GM21390 (cell line): Measurements from ENCODE around the gene TTC22.

ENCODE experiments used
- ATAC-seq: cut with Tn5 transposase; IDR thresholded peaks from one replicate; pipeline ENCODE4 v1.9.1; 2021; ENCODE audit not compliant: unreplicated experiment

Gene TTC22

DNA sequence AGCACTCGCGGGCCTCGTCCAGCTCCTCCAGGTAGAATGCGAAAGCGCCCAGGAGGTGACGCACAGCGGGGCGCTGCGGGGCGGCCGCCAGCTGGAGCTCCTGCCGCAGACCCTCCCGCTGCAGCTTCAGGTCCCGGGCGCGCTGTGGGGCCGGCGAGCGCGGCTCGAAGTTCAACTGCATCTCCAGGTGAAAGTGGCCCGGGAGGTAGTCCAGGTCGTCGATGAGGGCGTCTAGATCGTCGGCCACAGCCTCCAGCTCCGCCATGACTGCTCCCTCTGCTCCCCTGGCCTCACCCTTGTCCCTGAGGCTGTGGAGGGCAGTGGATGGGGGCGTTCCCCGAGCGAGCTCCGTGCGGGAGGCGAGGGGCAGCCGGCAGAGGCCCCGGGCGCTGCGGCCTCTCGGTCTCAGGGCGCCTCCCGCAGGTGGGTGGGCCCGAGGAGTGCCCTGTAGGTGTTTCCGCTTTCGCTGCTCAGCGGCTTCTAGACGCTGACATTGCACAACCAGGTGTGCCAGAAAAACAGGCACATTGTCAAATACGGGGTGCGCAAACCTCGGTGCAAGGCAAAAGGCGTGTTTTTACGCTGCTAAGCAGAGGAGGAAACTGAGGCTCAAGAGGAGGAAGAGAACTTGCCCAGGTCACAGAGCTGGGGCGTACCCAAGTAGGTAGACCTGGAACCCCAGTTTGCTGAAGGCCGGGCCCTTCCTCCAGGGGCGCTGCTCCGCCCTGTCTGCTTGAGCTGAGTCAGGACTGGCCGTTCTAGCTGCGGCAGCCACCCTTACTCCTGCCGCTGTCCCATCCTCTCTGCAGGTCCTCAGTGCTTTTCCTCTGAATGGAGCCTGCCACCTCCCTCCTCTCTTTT, at the start of gene TTC22:
Gene TTC22 (minus strand): TSS at position 425 of the 861 bp plus-strand sequence. CDS start 160 bp downstream, at position 265.
- ATAC-seq: peak; percentile 78

DNA sequence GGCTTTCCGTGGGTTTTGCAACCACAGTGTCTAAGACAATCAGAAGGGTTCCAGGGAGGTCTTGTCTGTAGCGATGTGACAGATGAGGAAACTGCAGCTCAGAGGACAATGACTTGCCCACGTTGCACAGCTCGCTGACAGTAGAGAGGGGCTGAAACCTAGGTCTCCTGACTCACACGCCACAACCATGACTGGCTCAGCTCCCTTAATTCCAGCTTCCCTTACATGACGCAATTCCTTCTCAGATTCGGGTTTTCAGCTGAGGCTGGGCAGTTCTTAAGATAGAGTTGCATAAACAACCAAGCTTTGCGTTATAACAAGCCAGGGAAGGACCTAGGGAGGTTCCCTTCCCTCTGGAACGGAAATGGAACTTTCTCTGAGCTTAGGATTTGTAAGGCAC, 49.6 kb upstream of the TTC22 start:
- no peak for ATAC-seq

GRCh38 chr1:54850069-54850730, 49.1 kb upstream of the TTC22 start:
- ATAC-seq: no peak

GRCh38 chr1:54849219-54850068, 48.3 kb upstream of the TTC22 start:
- ATAC-seq: no peak

GRCh38 chr1:54848134-54848948, 47.2 kb upstream of the TTC22 start:
- no peak for ATAC-seq

DNA sequence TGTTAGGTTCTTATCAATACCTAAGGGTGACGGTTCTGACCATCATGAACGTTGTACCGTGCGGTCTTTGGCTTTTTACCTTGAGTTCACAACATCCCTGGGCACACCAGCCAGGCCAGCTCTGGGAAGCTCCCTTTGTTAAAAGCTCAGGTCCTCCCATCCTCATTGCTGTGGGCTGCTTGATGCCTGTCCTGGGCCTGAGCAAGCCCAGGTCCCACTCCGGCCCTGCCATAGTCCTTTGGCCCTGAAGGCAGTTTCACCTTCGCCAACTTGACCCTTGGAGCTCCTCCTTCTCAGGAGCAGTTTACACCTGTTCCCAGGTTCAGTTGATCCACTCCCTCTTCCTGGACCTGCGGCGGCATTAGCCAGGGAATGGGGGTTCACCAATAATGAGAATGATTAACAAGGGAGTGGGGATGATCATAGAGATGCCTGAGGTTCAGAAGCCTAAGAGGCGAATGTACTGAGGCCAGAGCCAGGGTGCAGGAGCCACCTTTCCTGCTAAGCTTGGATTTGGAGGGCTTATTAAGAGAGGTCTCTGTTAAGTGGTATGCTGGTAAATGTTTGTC, 45.7 kb upstream of the TTC22 start:
- no peak for ATAC-seq

DNA sequence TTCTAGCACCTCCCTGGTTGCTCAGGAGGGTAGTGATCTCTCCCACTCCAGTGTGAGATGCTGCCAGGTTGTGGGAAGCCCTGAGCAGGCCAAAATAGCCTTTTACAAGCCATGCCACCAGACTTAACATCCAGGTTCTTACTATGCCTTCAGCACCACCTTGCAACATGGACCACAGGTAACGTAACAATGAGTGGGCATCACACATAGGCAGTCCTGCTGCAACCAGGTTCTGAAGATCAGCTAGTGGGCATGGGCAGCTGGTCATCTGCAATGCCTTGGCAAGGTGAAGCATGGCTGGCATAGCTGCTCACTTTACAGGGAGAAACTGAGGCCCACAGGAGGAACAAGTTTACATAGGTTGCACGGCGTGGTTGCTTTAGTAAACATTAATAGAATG, 45.2 kb upstream of the TTC22 start:
- no peak for ATAC-seq

GRCh38 chr1:54845772-54846171, 44.6 kb upstream of the TTC22 start:
- ATAC-seq: no peak

DNA sequence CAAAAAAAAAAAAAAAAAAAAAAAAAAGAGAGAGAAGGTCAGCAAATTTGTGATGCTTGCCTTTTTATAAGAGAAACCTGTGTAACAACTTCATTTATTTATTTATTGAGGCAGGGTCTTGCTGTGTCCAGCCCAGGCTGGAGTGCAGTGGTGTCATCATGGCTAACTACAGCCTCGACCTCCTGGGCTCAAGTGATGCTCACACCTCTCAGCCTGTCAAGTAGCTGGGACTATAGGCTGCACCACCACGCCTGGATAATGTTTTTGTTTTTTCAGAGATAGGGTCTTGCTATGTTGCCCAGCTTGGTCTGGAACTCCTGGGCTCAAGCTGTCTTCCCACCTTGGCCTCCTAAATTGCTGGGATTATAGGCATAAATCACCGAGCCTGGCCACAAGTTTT, 43.4 kb upstream of the TTC22 start:
- no peak for ATAC-seq

DNA sequence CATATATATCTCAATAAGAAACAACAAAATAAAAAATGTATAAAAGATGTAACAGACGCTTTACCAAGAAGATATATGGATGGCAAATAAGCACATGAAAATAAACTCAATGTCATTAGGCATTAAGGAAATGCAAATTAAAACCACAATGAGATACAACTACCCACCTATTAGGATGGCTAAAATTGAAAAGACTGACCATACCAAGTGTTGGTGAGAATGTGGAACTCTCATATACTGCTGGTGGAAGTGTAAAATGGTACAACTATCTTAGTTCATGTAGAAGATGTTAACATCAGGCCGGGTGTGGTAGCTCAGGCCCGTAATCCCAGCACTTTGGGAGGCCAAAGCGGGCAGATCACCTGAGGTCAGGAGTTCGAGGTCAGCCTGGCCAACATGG, 42.3 kb upstream of the TTC22 start:
- no peak for ATAC-seq

- no peak for ATAC-seq
These were observed 41.8 kb upstream of the TTC22 start for GRCh38 chr1:54842963-54843362.

GRCh38 chr1:54842206-54842915, 41.2 kb upstream of the TTC22 start:
- ATAC-seq: no peak

GRCh38 chr1:54839824-54840223, 38.7 kb upstream of the TTC22 start:
- no peak for ATAC-seq

GRCh38 chr1:54838565-54839180, 37.5 kb upstream of the TTC22 start:
- ATAC-seq: no peak

- no peak for ATAC-seq
These were observed 36.1 kb upstream of the TTC22 start for GRCh38 chr1:54837002-54837853.

- ATAC-seq: no peak
These were observed 35.5 kb upstream of the TTC22 start for GRCh38 chr1:54836594-54836993.

- ATAC-seq: no peak
These were observed 34.8 kb upstream of the TTC22 start for GRCh38 chr1:54835970-54836369.

GRCh38 chr1:54835131-54835898, 34.2 kb upstream of the TTC22 start:
- no peak for ATAC-seq
